Ishikawa (cell line): ENCODE data around the gene KRT35.

Experiments used
- CEBPB ChIP-seq: IDR thresholded peaks from 2 replicates; pipeline ENCODE4 v1.6.1; 2012
- CREB1 ChIP-seq: IDR thresholded peaks from 2 replicates; pipeline ENCODE4 v1.6.1; 2012; ENCODE audit warnings: low read depth
- EP300 ChIP-seq: IDR thresholded peaks from 2 replicates; pipeline ENCODE4 v1.6.1; 2012; ENCODE audit warnings: borderline replicate concordance
- FOXM1 ChIP-seq: IDR thresholded peaks from 2 replicates; pipeline ENCODE4 v1.6.1; 2012; ENCODE audit warnings: low read depth, borderline replicate concordance
- RAD21 ChIP-seq: IDR thresholded peaks from 2 replicates; pipeline ENCODE4 v1.6.1; 2012; ENCODE audit warnings: low read depth
- TAF1 ChIP-seq: IDR thresholded peaks from 2 replicates; pipeline ENCODE4 v1.6.1; 2012; ENCODE audit warnings: low read depth, mild to moderate bottlenecking
- TCF12 ChIP-seq: IDR thresholded peaks from 2 replicates; pipeline ENCODE4 v1.6.1; 2012; ENCODE audit warnings: low read depth
- TEAD4 ChIP-seq: IDR thresholded peaks from 2 replicates; pipeline ENCODE4 v1.6.1; 2012
- YY1 ChIP-seq: IDR thresholded peaks from 2 replicates; pipeline ENCODE4 v1.6.1; 2012; ENCODE audit warnings: low read depth
- ZBTB7A ChIP-seq: IDR thresholded peaks from 2 replicates; pipeline ENCODE4 v1.6.1; 2012; ENCODE audit warnings: low read depth
- TF ChIP-seq, protein P1 (sequence below): IDR thresholded peaks from 2 replicates; pipeline ENCODE4 v1.6.1; 2012
- TF ChIP-seq, protein P2 (sequence below): IDR thresholded peaks from 2 replicates; pipeline ENCODE4 v1.6.1; 2012; ENCODE audit warnings: low read depth, mild to moderate bottlenecking

DNA sequence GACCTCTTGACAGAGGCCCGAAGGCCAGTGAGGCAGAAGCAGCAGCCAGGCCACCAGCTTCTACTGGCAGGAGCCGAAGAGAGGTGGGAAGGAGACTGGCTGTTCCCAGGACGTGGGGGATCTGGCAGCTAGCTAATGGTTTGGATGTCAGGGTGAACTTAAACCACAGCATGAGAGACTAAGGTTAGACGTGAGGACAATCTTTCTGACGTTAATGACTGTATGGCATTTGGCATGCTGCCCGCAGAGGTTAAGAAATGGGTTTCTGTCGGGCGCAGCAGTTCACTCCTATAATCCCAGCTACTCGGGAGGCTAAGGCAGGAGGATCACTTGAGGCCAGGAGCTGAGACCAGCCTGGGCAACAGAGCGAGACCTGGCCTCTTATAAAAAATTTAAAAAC is 30.8 kb upstream of the KRT35 start:
- no peak for TF ChIP-seq CREB1
- TF ChIP-seq YY1 = no peak
- TF ChIP-seq RAD21 = no peak
- no peak for TF ChIP-seq EP300
- no peak for TF ChIP-seq FOXM1
- TF ChIP-seq, protein P1, sequence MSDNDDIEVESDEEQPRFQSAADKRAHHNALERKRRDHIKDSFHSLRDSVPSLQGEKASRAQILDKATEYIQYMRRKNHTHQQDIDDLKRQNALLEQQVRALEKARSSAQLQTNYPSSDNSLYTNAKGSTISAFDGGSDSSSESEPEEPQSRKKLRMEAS = no peak
- TF ChIP-seq TCF12 = no peak
- TF ChIP-seq CEBPB = no peak
- no peak for TF ChIP-seq ZBTB7A
- TF ChIP-seq, protein P2, sequence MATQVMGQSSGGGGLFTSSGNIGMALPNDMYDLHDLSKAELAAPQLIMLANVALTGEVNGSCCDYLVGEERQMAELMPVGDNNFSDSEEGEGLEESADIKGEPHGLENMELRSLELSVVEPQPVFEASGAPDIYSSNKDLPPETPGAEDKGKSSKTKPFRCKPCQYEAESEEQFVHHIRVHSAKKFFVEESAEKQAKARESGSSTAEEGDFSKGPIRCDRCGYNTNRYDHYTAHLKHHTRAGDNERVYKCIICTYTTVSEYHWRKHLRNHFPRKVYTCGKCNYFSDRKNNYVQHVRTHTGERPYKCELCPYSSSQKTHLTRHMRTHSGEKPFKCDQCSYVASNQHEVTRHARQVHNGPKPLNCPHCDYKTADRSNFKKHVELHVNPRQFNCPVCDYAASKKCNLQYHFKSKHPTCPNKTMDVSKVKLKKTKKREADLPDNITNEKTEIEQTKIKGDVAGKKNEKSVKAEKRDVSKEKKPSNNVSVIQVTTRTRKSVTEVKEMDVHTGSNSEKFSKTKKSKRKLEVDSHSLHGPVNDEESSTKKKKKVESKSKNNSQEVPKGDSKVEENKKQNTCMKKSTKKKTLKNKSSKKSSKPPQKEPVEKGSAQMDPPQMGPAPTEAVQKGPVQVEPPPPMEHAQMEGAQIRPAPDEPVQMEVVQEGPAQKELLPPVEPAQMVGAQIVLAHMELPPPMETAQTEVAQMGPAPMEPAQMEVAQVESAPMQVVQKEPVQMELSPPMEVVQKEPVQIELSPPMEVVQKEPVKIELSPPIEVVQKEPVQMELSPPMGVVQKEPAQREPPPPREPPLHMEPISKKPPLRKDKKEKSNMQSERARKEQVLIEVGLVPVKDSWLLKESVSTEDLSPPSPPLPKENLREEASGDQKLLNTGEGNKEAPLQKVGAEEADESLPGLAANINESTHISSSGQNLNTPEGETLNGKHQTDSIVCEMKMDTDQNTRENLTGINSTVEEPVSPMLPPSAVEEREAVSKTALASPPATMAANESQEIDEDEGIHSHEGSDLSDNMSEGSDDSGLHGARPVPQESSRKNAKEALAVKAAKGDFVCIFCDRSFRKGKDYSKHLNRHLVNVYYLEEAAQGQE = no peak
- no peak for TF ChIP-seq TEAD4
- no peak for TF ChIP-seq TAF1
